ENCODE measurements around the gene SNTB2. TPM values are rescaled to one million over a fixed set of nuclear protein-coding genes. Genes with fewer than 3 reads are reported as not detected.

SNTB2 gene
- total and polyA plus RNA-seq, 2 of the 4 experiments (the other 2 are of a cell fraction) = 23.5 to 47.5 TPM

GRCh38 chr16:69209735-69210134, 22.8 kb downstream of the SNTB2 start:
- no CpG with 5 or more reads among the region's 4 CpGs for WGBS, 2 experiments (ENCODE audit: extremely low coverage in 2 of 2, insufficient read length in 1 of 2)
- H3K79me1 ChIP-seq (ENCODE audit: low read depth in 1 of 2, low read length in 2 of 2) = peaks cover 9 to 49% of the 10 kb centered on the region in 2 experiments; a peak in 3 of 4 replicates
- no peak overlapping the region for H2AK5ac ChIP-seq (ENCODE audit: low read depth, low read length)
- H3K27me3 ChIP-seq (ENCODE audit: control insufficient read depth, insufficient read depth, low read length) = no peaks in the 10 kb centered on the region
- H3K9ac ChIP-seq (ENCODE audit: low read depth, low read length) = no peak overlapping the region
- H2AFZ ChIP-seq (replicated peaks; ENCODE audit: low read length, poor library complexity) = no peak overlapping the region
- H3K4me1 ChIP-seq (ENCODE audit: control insufficient read depth, insufficient read depth, low read length) = peaks cover 5% of the 10 kb centered on the region
- ChIA-PET POLR2A (ENCODE audit: unreplicated experiment) (interaction anchor here (1.2 kb wide), 1 partner anchor 9 kb away, joined by 11 read pairs; no protein-coding TSS in a partner anchor), CTCF (interaction anchor here (0.6 kb wide), 1 partner anchor 82 kb away, joined by 4 read pairs; no protein-coding TSS in a partner anchor)
- H2BK5ac ChIP-seq (ENCODE audit: low read depth, low read length, poor library complexity, severe bottlenecking) = no peak overlapping the region
- no peak overlapping the region for H3K4me2 ChIP-seq (ENCODE audit: low read depth, low read length)
- in situ Hi-C loops (cut with MboI; ENCODE audit: low sequenced_read_pairs) = no loop called here
- no peak overlapping the region for H2AK9ac ChIP-seq (replicated peaks; ENCODE audit: low read depth, low read length, poor library complexity)
- H2BK15ac ChIP-seq (ENCODE audit: low read depth, low read length) = no peak overlapping the region
- ATAC-seq (ENCODE audit: low read depth) = no peak
- H4K20me1 ChIP-seq (ENCODE audit: insufficient read depth, low read length) = peaks cover 39% of the 10 kb centered on the region
- TF ChIP-seq POLR2A (IDR thresholded peaks at IDR 0.05; ENCODE audit: low read depth, low read length) = no peak
- TF ChIP-seq CEBPB (IDR thresholded peaks at IDR 0.05; ENCODE audit: low read depth, low read length) = no peak
- no peak for TF ChIP-seq RCOR1 (IDR thresholded peaks at IDR 0.05; ENCODE audit: insufficient replicate concordance, low read length)
- TF ChIP-seq MXI1 (IDR thresholded peaks at IDR 0.05; ENCODE audit: borderline replicate concordance, low read depth, low read length) = no peak
- TF ChIP-seq MAFK (IDR thresholded peaks at IDR 0.05; ENCODE audit: low read depth, low read length) = no peak
- TF ChIP-seq BHLHE40 (IDR thresholded peaks at IDR 0.05; ENCODE audit: low read depth, low read length) = no peak
- TF ChIP-seq, protein P1, sequence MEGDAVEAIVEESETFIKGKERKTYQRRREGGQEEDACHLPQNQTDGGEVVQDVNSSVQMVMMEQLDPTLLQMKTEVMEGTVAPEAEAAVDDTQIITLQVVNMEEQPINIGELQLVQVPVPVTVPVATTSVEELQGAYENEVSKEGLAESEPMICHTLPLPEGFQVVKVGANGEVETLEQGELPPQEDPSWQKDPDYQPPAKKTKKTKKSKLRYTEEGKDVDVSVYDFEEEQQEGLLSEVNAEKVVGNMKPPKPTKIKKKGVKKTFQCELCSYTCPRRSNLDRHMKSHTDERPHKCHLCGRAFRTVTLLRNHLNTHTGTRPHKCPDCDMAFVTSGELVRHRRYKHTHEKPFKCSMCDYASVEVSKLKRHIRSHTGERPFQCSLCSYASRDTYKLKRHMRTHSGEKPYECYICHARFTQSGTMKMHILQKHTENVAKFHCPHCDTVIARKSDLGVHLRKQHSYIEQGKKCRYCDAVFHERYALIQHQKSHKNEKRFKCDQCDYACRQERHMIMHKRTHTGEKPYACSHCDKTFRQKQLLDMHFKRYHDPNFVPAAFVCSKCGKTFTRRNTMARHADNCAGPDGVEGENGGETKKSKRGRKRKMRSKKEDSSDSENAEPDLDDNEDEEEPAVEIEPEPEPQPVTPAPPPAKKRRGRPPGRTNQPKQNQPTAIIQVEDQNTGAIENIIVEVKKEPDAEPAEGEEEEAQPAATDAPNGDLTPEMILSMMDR (conservative IDR thresholded peaks at IDR 0.05; ENCODE audit: low read depth, low read length) = no peak
- no peak for TF ChIP-seq FOS (IDR thresholded peaks at IDR 0.05; ENCODE audit: low read depth, low read length)
- TF ChIP-seq CHD1 (IDR thresholded peaks at IDR 0.05; ENCODE audit: low read depth, low read length) = no peak
- TF ChIP-seq ELK1 (IDR thresholded peaks at IDR 0.05; ENCODE audit: borderline replicate concordance, low read depth, low read length) = no peak
- TF ChIP-seq SMC3 (IDR thresholded peaks at IDR 0.05; ENCODE audit: low read depth, low read length) = no peak
- no peak for TF ChIP-seq MAZ (IDR thresholded peaks at IDR 0.05; ENCODE audit: borderline replicate concordance, low read depth, low read length)
- TF ChIP-seq NFE2L2 (IDR thresholded peaks at IDR 0.05; ENCODE audit: low read depth, low read length) = no peak
- TF ChIP-seq RAD21 (IDR thresholded peaks at IDR 0.05; ENCODE audit: low read length) = no peak
- no peak for TF ChIP-seq USF2 (IDR thresholded peaks at IDR 0.05; ENCODE audit: low read depth, low read length)
- TF ChIP-seq RFX5 (IDR thresholded peaks at IDR 0.05; ENCODE audit: low read depth, low read length) = no peak
- no peak overlapping the region for H3K18ac ChIP-seq (ENCODE audit: low read depth, low read length)
- no peak overlapping the region for H3K23ac ChIP-seq (ENCODE audit: low read depth, low read length)
- H3K36me3 ChIP-seq (ENCODE audit: control insufficient read depth, insufficient read depth, low read length) = no peaks in the 10 kb centered on the region; the same call in 1 of the 2 replicates
- no peak overlapping the region for H3K56ac ChIP-seq (ENCODE audit: extremely low read depth, insufficient read depth, low read length)
- no TSS peak for BruUV-seq (replicated peaks)
- H4K91ac ChIP-seq (ENCODE audit: insufficient read depth, low read depth, low read length) = no peak overlapping the region
- H3K27ac ChIP-seq (ENCODE audit: insufficient read depth, low read length) = no peak overlapping the region
- H3K9me3 ChIP-seq (ENCODE audit: control insufficient read depth, insufficient read depth, low read length) = no peaks in the 10 kb centered on the region
- intact Hi-C loops (cut with micrococcal nuclease) = no loop called here
- no peak overlapping the region for H4K8ac ChIP-seq (ENCODE audit: low read depth in 2 of 2, low read length in 2 of 2)
- H3K4me3 ChIP-seq (ENCODE audit: insufficient read depth, low read depth, low read length) = no peak overlapping the region
- H3K9me1 ChIP-seq (ENCODE audit: insufficient read depth, low read length) = no peaks in the 10 kb centered on the region; the same call in 1 of the 2 replicates
- no peak for DNase-seq
- no peak overlapping the region for H2BK20ac ChIP-seq (ENCODE audit: low read depth, low read length)
- H3K4ac ChIP-seq (ENCODE audit: low read depth, low read length) = no peak overlapping the region
- H4K5ac ChIP-seq (ENCODE audit: low read depth, low read length) = no peak overlapping the region
- H3K14ac ChIP-seq (replicated peaks; ENCODE audit: low read depth, low read length) = no peak overlapping the region
- no peak overlapping the region for H2BK120ac ChIP-seq (ENCODE audit: low read depth, low read length)
- dilution Hi-C loops (cut with HindIII; ENCODE audit: low sequenced_read_pairs, unreplicated experiment) = no loop called here

Measured in IMR-90 (cell line).